Measurements from ENCODE around the gene RPA4. TPM values are rescaled to one million over a fixed set of nuclear protein-coding genes. Genes with fewer than 3 reads are reported as not detected.

Gene RPA4
- total RNA-seq, 2 experiments from 2014 or later, result 0.14 TPM; not detected in 1

GRCh38 chrX:96918864-96919263 is 35.2 kb downstream of the RPA4 start:
- Histone ChIP-seq H3K4me1 (ENCODE audit: insufficient read depth, low read length) (no peaks in the 10 kb centered on the region), H3K27ac (ENCODE audit: low read depth in 1 of 2, low read length in 2 of 2) (no peak overlapping the region), H3K36me3 (ENCODE audit: insufficient read depth, low read length) (peaks cover 4% of the 10 kb centered on the region), H3K27me3 (ENCODE audit: control insufficient read depth in 1 of 2, insufficient read depth in 2 of 2, low read length in 2 of 2) (no peaks in the 10 kb centered on the region), H3K4me3 (ENCODE audit: low read length) (no peak overlapping the region), H3K9me3 (ENCODE audit: control insufficient read depth in 1 of 2, insufficient read depth in 1 of 2, low read length in 2 of 2) (no peaks in the 10 kb centered on the region)
- Mint-ChIP-seq H3K36me3 (ENCODE audit: low read depth) (peaks cover 11% of the 10 kb centered on the region), H3K27ac (no peak overlapping the region), H3K27me3 (no peaks in the 10 kb centered on the region), H3K4me3 (no peak overlapping the region), H3K9me3 (no peaks in the 10 kb centered on the region), H3K4me1 (ENCODE audit: low read depth) (no peaks in the 10 kb centered on the region)
- ChIA-PET POLR2A (no interaction called here), CTCF (no interaction called here)
- ATAC-seq (ENCODE audit: poor library complexity), result no peak
- no peak for DNase-seq
- intact Hi-C loops (cut with DNase I, micrococcal nuclease), result no loop called here
- TF ChIP-seq CTCF (IDR thresholded peaks at IDR 0.05), result no peak

- no peak overlapping the region for H3K4me3 Mint-ChIP-seq
- no peaks in the 10 kb centered on the region for H3K4me1 Mint-ChIP-seq (ENCODE audit: low read depth)
- POLR2A ChIA-PET, result no interaction called here
- no peak overlapping the region for H3K27ac Mint-ChIP-seq
- TF ChIP-seq CTCF (IDR thresholded peaks at IDR 0.05), result no peak
- no peaks in the 10 kb centered on the region for H3K9me3 Mint-ChIP-seq
- no peaks in the 10 kb centered on the region for H3K9me3 ChIP-seq (ENCODE audit: control insufficient read depth in 1 of 2, insufficient read depth in 1 of 2, low read length in 2 of 2)
- ATAC-seq (ENCODE audit: poor library complexity), result no peak
- H3K27ac ChIP-seq (ENCODE audit: low read depth in 1 of 2, low read length in 2 of 2), result no peak overlapping the region
- H3K4me3 ChIP-seq (ENCODE audit: low read length), result no peak overlapping the region
- H3K4me1 ChIP-seq (ENCODE audit: insufficient read depth, low read length), result no peaks in the 10 kb centered on the region
- H3K27me3 Mint-ChIP-seq, result no peaks in the 10 kb centered on the region
- H3K36me3 ChIP-seq (ENCODE audit: insufficient read depth, low read length), result peaks cover 4% of the 10 kb centered on the region
- intact Hi-C loops (cut with DNase I, micrococcal nuclease), result no loop called here
- no peaks in the 10 kb centered on the region for H3K27me3 ChIP-seq (ENCODE audit: control insufficient read depth in 1 of 2, insufficient read depth in 2 of 2, low read length in 2 of 2)
- DNase-seq, result no peak
- peaks cover 11% of the 10 kb centered on the region for H3K36me3 Mint-ChIP-seq (ENCODE audit: low read depth)
- CTCF ChIA-PET, result no interaction called here
Measured at GRCh38 chrX:96919672-96920071, 36.0 kb downstream of the RPA4 start.

- Mint-ChIP-seq H3K27ac (no peak overlapping the region), H3K36me3 (ENCODE audit: low read depth) (peaks cover 17% of the 10 kb centered on the region), H3K4me1 (ENCODE audit: low read depth) (no peaks in the 10 kb centered on the region), H3K4me3 (no peak overlapping the region), H3K27me3 (no peaks in the 10 kb centered on the region), H3K9me3 (no peaks in the 10 kb centered on the region)
- ATAC-seq (ENCODE audit: poor library complexity) (no peak), DNase-seq (no peak)
- CTCF ChIA-PET, result no interaction called here
- H3K9me3 ChIP-seq (ENCODE audit: control insufficient read depth in 1 of 2, insufficient read depth in 1 of 2, low read length in 2 of 2), result no peaks in the 10 kb centered on the region
- H3K36me3 ChIP-seq (ENCODE audit: insufficient read depth, low read length), result peaks cover 4% of the 10 kb centered on the region
- no peak overlapping the region for H3K27ac ChIP-seq (ENCODE audit: low read depth in 1 of 2, low read length in 2 of 2)
- H3K4me3 ChIP-seq (ENCODE audit: low read length), result no peak overlapping the region
- intact Hi-C loops (cut with DNase I, micrococcal nuclease), result no loop called here
- H3K4me1 ChIP-seq (ENCODE audit: insufficient read depth, low read length), result no peaks in the 10 kb centered on the region
- no peak for TF ChIP-seq CTCF (IDR thresholded peaks at IDR 0.05)
- POLR2A ChIA-PET, result no interaction called here
- no peaks in the 10 kb centered on the region for H3K27me3 ChIP-seq (ENCODE audit: control insufficient read depth in 1 of 2, insufficient read depth in 2 of 2, low read length in 2 of 2)
Measured at GRCh38 chrX:96924581-96924980, 40.9 kb downstream of the RPA4 start.
